ENCODE data around the gene SRRM4.
"Not testable (repeated sequence)": the region's sequence is repeated elsewhere in the genome, so short reads cannot be mapped to it uniquely, and the experiment has no call there.

SRRM4 gene

GRCh38 chr12:119012179-119012578, 30.8 kb downstream of the SRRM4 start:
- H3K27me3 ChIP-seq (ENCODE audit: low read depth, low read length), result peaks cover 12% of the 10 kb centered on the region
- no peak overlapping the region for H3K4me3 ChIP-seq (ENCODE audit: low read depth in 1 of 2, low read length in 2 of 2)
- no peaks in the 10 kb centered on the region for H3K4me1 ChIP-seq (ENCODE audit: control insufficient read depth in 1 of 2, insufficient read depth in 2 of 2, low read length in 2 of 2)

GRCh38 chr12:119013023-119013422, 31.7 kb downstream of the SRRM4 start:
- peaks cover 0 to 7% of the 10 kb centered on the region in 2 donors for H3K9me3 ChIP-seq (ENCODE audit: control insufficient read depth in 1 of 2, low read length in 2 of 2)
- no peaks in the 10 kb centered on the region for H3K4me1 ChIP-seq (ENCODE audit: control insufficient read depth in 1 of 2, insufficient read depth in 2 of 2, low read length in 2 of 2)
- no peak overlapping the region for H3K27ac ChIP-seq (ENCODE audit: low read length)
- peaks cover 12% of the 10 kb centered on the region for H3K27me3 ChIP-seq (ENCODE audit: low read depth, low read length)
- H3K4me3 ChIP-seq (ENCODE audit: low read depth in 1 of 2, low read length in 2 of 2), result no peak overlapping the region
- H3K36me3 ChIP-seq (ENCODE audit: control insufficient read depth in 1 of 2, insufficient read depth in 2 of 2, low read length in 2 of 2), result no peaks in the 10 kb centered on the region

More at GRCh38 chr12:119012179-119012578, 30.8 kb downstream of the SRRM4 start:
- Histone ChIP-seq H3K9me3 (ENCODE audit: control insufficient read depth in 1 of 2, low read length in 2 of 2) (peaks cover 0 to 7% of the 10 kb centered on the region in 2 donors), H3K36me3 (ENCODE audit: control insufficient read depth in 1 of 2, insufficient read depth in 2 of 2, low read length in 2 of 2) (no peaks in the 10 kb centered on the region), H3K27ac (ENCODE audit: low read length) (no peak overlapping the region)

- peaks cover 3% of the 10 kb centered on the region for H3K27me3 ChIP-seq (ENCODE audit: low read depth, low read length)
- peaks cover 0 to 7% of the 10 kb centered on the region in 2 donors for H3K9me3 ChIP-seq (ENCODE audit: control insufficient read depth in 1 of 2, low read length in 2 of 2)
- H3K4me3 ChIP-seq (ENCODE audit: low read depth in 1 of 2, low read length in 2 of 2), result no peak overlapping the region
- H3K27ac ChIP-seq (ENCODE audit: low read length), result no peak overlapping the region
- H3K4me1 ChIP-seq (ENCODE audit: control insufficient read depth in 1 of 2, insufficient read depth in 2 of 2, low read length in 2 of 2), result no peaks in the 10 kb centered on the region
- no peaks in the 10 kb centered on the region for H3K36me3 ChIP-seq (ENCODE audit: control insufficient read depth in 1 of 2, insufficient read depth in 2 of 2, low read length in 2 of 2)
Measured at GRCh38 chr12:119014368-119014767, 33.0 kb downstream of the SRRM4 start.

GRCh38 chr12:119016715-119017114, 35.4 kb downstream of the SRRM4 start:
- no peak overlapping the region for H3K4me3 ChIP-seq (ENCODE audit: low read depth in 1 of 2, low read length in 2 of 2)
- peaks cover 0 to 1% of the 10 kb centered on the region in 2 donors for H3K9me3 ChIP-seq (ENCODE audit: control insufficient read depth in 1 of 2, low read length in 2 of 2)
- no peaks in the 10 kb centered on the region for H3K36me3 ChIP-seq (ENCODE audit: control insufficient read depth in 1 of 2, insufficient read depth in 2 of 2, low read length in 2 of 2)
- no peaks in the 10 kb centered on the region for H3K27me3 ChIP-seq (ENCODE audit: low read depth, low read length)
- H3K4me1 ChIP-seq (ENCODE audit: control insufficient read depth in 1 of 2, insufficient read depth in 2 of 2, low read length in 2 of 2), result no peaks in the 10 kb centered on the region
- H3K27ac ChIP-seq (ENCODE audit: low read length), result no peak overlapping the region

- H3K4me1 ChIP-seq (ENCODE audit: control insufficient read depth in 1 of 2, insufficient read depth in 2 of 2, low read length in 2 of 2), result no peaks in the 10 kb centered on the region
- no peak overlapping the region for H3K27ac ChIP-seq (ENCODE audit: low read length)
- H3K27me3 ChIP-seq (ENCODE audit: low read depth, low read length), result no peaks in the 10 kb centered on the region
- no peak overlapping the region for H3K4me3 ChIP-seq (ENCODE audit: low read depth in 1 of 2, low read length in 2 of 2)
- H3K36me3 ChIP-seq (ENCODE audit: control insufficient read depth in 1 of 2, insufficient read depth in 2 of 2, low read length in 2 of 2), result no peaks in the 10 kb centered on the region
- no peaks in the 10 kb centered on the region for H3K9me3 ChIP-seq (ENCODE audit: control insufficient read depth in 1 of 2, low read length in 2 of 2)
Measured at GRCh38 chr12:119019166-119019565, 37.8 kb downstream of the SRRM4 start.

- Histone ChIP-seq H3K4me3 (ENCODE audit: low read depth in 1 of 2, low read length in 2 of 2) (no peak overlapping the region), H3K36me3 (ENCODE audit: control insufficient read depth in 1 of 2, insufficient read depth in 2 of 2, low read length in 2 of 2) (no peaks in the 10 kb centered on the region), H3K9me3 (ENCODE audit: control insufficient read depth in 1 of 2, low read length in 2 of 2) (no peaks in the 10 kb centered on the region), H3K4me1 (ENCODE audit: control insufficient read depth in 1 of 2, insufficient read depth in 2 of 2, low read length in 2 of 2) (no peaks in the 10 kb centered on the region), H3K27ac (ENCODE audit: low read length) (no peak overlapping the region), H3K27me3 (ENCODE audit: low read depth, low read length) (no peaks in the 10 kb centered on the region)
Measured at GRCh38 chr12:119020406-119021360, 39.3 kb downstream of the SRRM4 start.

- H3K9me3 ChIP-seq (ENCODE audit: control insufficient read depth in 1 of 2, low read length in 2 of 2), result no peaks in the 10 kb centered on the region
- H3K4me3 ChIP-seq (ENCODE audit: low read depth in 1 of 2, low read length in 2 of 2), result no peak overlapping the region
- no peaks in the 10 kb centered on the region for H3K36me3 ChIP-seq (ENCODE audit: control insufficient read depth in 1 of 2, insufficient read depth in 2 of 2, low read length in 2 of 2)
- H3K4me1 ChIP-seq (ENCODE audit: control insufficient read depth in 1 of 2, insufficient read depth in 2 of 2, low read length in 2 of 2), result no peaks in the 10 kb centered on the region
- H3K27me3 ChIP-seq (ENCODE audit: low read depth, low read length), result no peaks in the 10 kb centered on the region
- H3K27ac ChIP-seq (ENCODE audit: low read length), result no peak overlapping the region
Measured at GRCh38 chr12:119024356-119024755, 43.0 kb downstream of the SRRM4 start.

GRCh38 chr12:119025786-119026185, 44.4 kb downstream of the SRRM4 start:
- no peaks in the 10 kb centered on the region for H3K4me1 ChIP-seq (ENCODE audit: control insufficient read depth in 1 of 2, insufficient read depth in 2 of 2, low read length in 2 of 2)
- H3K4me3 ChIP-seq (ENCODE audit: low read depth in 1 of 2, low read length in 2 of 2), result no peak overlapping the region
- no peak overlapping the region for H3K27ac ChIP-seq (ENCODE audit: low read length)
- H3K36me3 ChIP-seq (ENCODE audit: control insufficient read depth in 1 of 2, insufficient read depth in 2 of 2, low read length in 2 of 2), result no peaks in the 10 kb centered on the region
- H3K9me3 ChIP-seq (ENCODE audit: control insufficient read depth in 1 of 2, low read length in 2 of 2), result no peaks in the 10 kb centered on the region
- H3K27me3 ChIP-seq (ENCODE audit: low read depth, low read length), result no peaks in the 10 kb centered on the region

- H3K4me3 ChIP-seq (ENCODE audit: low read depth in 1 of 2, low read length in 2 of 2); H3K4me1 ChIP-seq (ENCODE audit: control insufficient read depth in 1 of 2, insufficient read depth in 2 of 2, low read length in 2 of 2); H3K36me3 ChIP-seq (ENCODE audit: control insufficient read depth in 1 of 2, insufficient read depth in 2 of 2, low read length in 2 of 2); H3K9me3 ChIP-seq (ENCODE audit: control insufficient read depth in 1 of 2, low read length in 2 of 2); H3K27ac ChIP-seq (ENCODE audit: low read length); H3K27me3 ChIP-seq (ENCODE audit: low read depth, low read length): not testable (repeated sequence)
Measured at GRCh38 chr12:119033332-119033731, 52.0 kb downstream of the SRRM4 start.

GRCh38 chr12:119036878-119037825, 55.8 kb downstream of the SRRM4 start:
- no peak overlapping the region for H3K27ac ChIP-seq (ENCODE audit: low read length)
- no peaks in the 10 kb centered on the region for H3K27me3 ChIP-seq (ENCODE audit: low read depth, low read length)
- no peaks in the 10 kb centered on the region for H3K4me1 ChIP-seq (ENCODE audit: control insufficient read depth in 1 of 2, insufficient read depth in 2 of 2, low read length in 2 of 2)
- no peaks in the 10 kb centered on the region for H3K36me3 ChIP-seq (ENCODE audit: control insufficient read depth in 1 of 2, insufficient read depth in 2 of 2, low read length in 2 of 2)
- H3K4me3 ChIP-seq (ENCODE audit: low read depth in 1 of 2, low read length in 2 of 2), result no peak overlapping the region
- H3K9me3 ChIP-seq (ENCODE audit: control insufficient read depth in 1 of 2, low read length in 2 of 2), result no peaks in the 10 kb centered on the region

GRCh38 chr12:119044094-119044493, 62.8 kb downstream of the SRRM4 start:
- H3K4me3 ChIP-seq (ENCODE audit: low read depth in 1 of 2, low read length in 2 of 2), result no peak overlapping the region
- no peak overlapping the region for H3K27ac ChIP-seq (ENCODE audit: low read length)
- no peaks in the 10 kb centered on the region for H3K4me1 ChIP-seq (ENCODE audit: control insufficient read depth in 1 of 2, insufficient read depth in 2 of 2, low read length in 2 of 2)
- no peaks in the 10 kb centered on the region for H3K9me3 ChIP-seq (ENCODE audit: control insufficient read depth in 1 of 2, low read length in 2 of 2)
- no peaks in the 10 kb centered on the region for H3K27me3 ChIP-seq (ENCODE audit: low read depth, low read length)
- H3K36me3 ChIP-seq (ENCODE audit: control insufficient read depth in 1 of 2, insufficient read depth in 2 of 2, low read length in 2 of 2), result no peaks in the 10 kb centered on the region

Data from muscle layer of duodenum (tissue), 2 donors.